Astrocyte of the hippocampus (primary cell): ENCODE data around the gene C11orf65.
"Not testable (repeated sequence)": the region's sequence is repeated elsewhere in the genome, so short reads cannot be mapped to it uniquely, and the experiment has no call there.

ENCODE experiments used
- DNase-seq: peaks from one replicate; pipeline ENCODE4 v3.0.0; 2011; ENCODE audit warnings: low read depth, low spot score

C11orf65 gene

DNA sequence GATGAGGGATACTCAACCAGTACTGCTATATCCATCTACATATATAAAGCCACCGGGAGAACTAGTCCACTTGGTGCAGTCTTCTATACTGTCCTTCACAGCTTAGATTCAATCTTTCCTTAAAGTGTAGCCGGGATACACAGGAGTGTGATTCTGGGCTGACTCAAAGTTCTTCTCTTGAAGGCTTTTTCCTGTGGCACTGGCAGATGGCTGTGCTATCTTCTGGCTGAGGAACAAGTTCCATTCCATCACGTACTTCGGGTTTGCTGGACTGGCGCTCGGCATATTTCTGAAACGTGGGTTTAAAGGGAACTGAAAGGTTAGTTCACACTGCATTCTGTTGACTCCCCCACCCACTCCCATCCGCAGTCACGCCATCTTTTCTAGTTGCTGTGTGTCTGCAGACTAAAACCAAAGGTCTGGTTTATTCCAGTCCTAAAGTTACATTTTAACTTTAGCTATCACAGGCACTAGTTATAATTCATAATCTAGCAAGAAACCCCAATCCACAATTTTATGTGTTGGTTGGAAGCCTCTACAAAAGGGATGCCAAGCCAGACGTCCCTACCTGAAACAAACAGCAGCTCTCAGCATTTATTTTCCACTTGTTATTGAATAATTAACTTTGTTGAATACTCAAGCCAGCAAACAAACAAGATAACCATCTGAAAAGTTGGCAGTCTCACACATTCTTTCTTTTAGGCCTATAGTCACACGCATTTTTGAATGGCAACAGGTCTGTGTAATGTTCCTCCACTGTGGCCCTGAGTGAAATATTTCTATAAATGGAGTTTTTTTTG, 7.5 kb upstream of the C11orf65 start:
- no peak for DNase-seq

DNA sequence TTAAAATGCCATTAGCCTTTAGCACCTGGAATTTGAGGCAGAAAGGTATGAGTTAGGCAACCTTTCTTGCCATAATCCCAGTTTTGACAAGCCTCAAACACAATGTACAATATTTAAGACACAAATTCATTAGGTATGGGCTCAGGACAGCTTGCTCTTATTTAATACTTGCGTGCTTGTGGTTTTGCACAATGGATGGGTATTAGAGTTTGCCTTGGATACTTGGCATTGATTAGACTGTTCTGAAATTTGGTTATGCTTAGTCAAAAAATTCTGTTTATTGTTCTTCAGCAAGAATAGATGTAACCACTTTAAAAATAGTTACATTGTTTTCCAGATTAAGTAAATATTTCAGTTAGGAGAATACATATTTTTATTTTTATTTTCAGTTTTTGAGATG, 5.4 kb upstream of the C11orf65 start:
- no peak for DNase-seq

DNA sequence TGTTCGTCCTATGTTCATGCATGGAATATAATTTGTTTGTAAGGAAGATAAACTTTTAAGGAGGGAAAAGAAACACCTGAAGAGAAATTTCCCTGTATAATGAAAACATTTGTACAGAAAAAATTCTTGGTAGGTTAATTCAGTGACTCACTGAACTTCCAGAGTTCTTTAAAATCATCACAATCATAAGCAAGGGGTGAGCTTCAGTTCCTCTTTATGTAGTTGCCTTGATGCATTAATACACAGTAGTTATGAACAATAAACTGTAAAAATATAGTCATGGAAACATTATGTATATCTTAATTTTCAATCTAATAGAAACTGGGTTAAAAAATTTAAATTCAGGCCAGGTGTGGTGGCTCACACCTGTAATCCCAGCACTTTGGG, 1.1 kb upstream of the C11orf65 start:
- DNase-seq: no peak

DNA sequence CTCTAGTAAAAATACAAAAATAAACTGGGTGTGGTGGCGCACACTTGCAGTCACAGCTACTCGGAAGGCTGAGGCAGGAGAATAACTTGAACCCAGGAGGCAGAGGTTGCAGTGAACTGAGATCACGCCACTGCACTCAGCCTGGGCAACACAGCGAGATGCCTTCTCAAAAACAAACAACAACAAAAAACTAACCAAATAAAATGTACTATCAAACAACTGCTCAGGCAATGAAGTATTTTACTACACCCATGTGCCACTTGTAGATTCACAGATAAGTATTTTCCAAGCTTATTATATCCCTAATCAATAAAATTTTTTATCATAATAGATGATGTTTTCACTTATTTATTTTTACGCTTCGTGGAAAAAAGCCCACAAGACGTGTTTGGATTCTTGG, 924 bp downstream of the C11orf65 start:
- DNase-seq: no peak

DNA sequence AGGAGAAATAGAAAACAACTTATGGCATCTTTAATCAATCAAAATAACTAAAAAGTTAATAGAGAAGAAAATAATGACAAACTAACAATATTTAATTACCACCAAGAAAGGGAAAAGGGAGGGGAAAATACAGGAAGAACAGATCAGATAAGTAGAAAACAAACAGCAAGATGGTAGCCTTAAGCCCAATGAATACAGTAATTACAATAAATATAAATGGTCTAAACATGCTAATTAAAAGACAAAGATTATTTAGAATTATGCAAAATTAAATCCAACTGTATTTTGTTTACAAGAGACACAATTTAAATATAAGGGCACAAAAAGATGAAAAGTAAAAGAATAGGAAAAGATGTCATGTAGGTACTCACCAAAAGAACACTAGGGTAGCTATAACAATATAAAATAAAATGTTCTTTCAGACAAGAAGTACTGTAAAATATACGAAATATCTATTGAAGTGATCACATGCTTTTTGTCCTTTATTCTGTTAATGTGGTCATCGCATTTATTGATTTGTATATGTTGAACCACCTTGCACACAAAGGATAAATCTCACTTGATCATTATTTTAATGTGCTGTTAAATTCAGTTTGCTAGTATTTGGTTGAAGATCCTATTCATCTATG, 14.0 kb downstream of the C11orf65 start:
- no peak for DNase-seq

DNA sequence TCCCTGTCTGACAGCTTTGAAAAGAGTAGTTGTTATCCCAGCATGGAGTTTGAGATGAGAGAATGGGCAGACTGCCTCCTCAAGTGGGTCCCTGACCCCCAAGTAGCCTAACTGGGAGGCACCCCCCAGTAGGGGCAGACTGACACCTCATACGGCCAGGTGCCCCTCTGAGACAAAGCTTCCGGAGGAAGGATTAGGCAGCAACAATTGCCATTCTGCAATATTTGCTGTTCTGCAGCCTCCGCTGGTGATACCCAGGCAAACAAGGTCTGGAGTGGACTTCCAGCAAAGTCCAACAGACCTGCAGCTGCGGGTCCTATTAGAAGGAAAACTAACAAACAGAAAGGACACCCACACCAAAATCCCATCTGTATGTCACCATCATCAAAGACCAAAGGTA, 25.9 kb downstream of the C11orf65 start:
- not testable (repeated sequence) for DNase-seq

DNA sequence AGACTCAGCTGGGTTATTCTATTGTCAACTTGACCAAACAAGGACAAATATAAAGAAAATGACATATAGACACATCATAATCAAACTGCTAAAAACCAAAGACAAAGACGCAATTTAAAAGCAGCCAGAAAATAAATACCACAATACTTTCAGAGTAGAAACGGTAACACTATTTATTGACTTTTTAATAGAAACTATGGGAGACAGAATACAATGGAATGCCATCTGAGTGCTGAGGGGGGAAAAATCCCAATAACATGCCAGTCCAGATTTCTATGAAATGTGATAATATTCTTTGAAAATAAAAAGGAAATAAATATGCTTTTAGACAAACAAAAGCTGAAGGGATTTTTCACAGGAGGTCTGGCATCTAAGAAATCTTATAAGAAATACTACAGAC, 30.7 kb downstream of the C11orf65 start:
- no peak for DNase-seq

DNA sequence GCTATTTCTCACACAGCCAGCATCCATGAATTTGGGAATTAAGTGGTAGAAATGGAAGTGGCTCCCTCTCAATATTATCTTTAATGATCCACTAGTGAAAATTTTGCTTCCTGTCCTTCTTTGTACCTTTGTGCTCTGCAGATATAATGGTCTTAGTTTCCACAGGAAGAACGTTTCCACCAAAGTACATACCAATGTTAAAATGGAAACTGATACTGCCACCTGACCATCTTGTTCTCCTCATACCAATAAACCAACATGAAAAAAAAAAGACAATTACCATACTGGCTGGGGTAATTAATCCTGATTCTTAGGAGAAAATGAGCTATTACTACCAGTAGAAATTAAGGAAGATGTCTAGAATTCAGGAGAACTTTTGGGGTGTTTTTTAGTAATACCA, 32.3 kb downstream of the C11orf65 start:
- no peak for DNase-seq

DNA sequence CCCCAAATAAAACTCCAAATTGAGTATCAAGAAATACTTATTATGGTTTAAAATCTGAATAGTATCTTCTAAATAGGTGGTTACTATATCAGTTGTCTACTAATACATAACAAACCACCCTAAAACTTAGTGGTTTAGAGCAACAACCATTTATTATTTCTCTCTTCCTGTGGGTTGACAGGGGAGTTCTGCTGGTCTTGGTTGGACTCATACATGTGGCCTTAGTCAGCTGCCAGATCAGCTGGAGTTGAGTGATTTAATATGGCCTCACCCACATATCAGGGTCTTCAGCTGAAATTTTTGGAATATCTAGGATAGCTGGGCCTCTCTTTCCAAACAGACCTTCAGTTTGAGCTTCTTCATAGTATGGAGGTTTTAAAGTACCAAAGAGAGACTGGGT, 34.5 kb downstream of the C11orf65 start:
- peak; percentile 58 for DNase-seq

DNA sequence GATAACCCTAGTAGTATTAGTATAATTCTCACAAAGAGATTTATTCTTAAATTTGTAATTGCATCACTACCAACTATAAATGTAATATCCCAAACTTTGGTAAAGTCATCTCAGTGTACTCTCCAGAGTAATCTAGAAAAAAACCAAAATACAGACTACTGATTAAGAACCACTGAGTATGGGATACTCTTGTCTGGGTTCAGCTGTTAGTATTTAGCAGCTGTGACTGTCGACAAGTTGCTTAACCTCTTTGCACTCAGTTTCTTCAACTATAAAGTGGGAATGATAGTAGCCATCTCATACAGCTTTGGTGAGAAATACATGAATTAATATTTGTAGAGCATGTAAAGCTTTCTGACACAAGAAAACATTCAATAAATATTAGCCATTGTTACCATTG, 35.3 kb downstream of the C11orf65 start:
- DNase-seq: no peak

DNA sequence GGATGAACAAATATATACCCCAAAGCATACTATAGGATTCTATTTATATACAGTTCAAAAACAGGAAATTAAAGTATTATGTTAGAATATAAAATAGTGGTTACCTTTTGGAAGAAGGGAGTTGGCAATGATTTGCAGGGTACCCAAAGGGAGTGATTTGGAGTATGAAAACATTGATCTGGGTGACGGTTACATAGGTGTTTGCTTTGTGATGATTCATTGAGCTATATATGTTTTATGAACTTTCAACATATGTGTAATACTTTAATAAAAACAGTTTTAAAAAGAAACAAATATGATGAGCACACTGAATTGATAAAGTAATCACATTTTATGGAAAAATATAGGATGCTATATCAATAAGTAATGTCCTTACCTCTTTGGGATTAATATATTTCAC, 36.0 kb downstream of the C11orf65 start:
- DNase-seq: no peak

DNA sequence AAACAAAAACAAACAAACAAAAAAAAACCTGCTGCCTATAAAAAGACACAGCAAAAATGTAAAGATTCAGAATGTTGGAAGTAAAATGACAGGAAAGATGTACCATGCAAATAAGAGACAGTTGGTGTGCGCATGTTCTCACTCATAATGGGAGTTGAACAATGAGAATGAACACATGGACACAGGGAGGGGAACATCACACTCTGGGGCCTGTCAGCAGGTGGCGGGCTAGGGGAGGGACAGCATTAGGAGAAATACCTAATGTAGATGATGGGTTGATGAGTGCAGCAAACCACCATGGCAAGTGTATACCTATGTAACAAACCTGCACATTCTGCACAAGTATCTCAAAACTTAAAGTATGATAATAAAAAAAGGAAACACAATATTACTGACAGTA, 49.8 kb downstream of the C11orf65 start:
- DNase-seq: not testable (repeated sequence)

DNA sequence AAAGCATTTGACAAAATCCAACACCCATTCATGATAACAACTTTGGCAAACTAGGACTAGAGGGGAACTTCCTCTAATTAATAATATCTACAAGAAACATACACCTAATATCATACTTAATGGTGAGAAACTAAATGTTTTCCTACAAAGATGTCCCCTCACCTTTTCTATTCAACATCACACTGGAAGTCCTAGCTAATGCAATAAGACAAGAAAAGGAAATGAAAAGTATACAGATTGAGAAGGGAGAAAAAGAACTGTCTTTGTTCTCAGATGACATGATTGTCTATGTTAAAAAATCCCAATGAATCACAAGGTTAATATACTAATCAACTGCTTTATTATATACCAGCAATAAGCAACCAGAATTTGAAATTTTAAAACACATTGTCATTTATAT, 52.4 kb downstream of the C11orf65 start:
- DNase-seq: no peak

DNA sequence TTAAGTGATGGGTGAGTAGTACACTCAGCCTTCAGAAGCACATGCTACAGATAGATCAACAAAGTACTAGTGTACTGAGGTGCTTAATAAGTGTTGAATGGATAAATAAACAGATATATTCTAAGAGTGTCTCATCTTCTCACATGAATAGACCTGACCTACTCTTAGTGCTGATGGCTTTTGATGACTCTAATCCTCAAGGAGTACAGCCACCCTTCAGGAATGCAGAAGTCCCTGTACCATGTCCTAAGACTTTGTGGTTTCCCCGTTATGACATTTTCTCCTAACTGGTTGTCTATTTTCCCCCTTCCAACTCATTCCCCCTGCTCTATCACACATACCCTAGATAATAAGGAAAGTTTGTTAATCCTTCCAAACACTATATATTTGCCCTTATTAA, 61.6 kb downstream of the C11orf65 start:
- peak; percentile 4 for DNase-seq

DNA sequence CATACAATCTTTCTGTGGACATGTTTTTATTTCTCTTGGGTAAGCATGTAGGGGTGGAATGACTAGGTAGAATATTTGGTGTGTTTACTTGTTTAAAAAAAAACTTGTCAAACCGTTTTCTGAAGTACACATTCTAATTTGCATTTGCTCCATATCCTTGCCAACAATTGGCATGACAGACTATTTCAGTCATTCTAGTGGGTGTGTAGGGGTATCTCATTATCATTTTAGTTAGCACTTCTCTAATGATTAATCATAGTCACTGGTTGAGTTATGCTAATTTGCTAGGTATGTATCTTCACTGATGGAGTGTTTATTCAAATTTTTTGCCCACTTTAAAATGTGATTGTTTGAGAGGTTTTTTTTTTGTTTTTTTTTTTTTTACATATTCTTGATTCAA, 64.3 kb downstream of the C11orf65 start:
- DNase-seq: no peak

DNA sequence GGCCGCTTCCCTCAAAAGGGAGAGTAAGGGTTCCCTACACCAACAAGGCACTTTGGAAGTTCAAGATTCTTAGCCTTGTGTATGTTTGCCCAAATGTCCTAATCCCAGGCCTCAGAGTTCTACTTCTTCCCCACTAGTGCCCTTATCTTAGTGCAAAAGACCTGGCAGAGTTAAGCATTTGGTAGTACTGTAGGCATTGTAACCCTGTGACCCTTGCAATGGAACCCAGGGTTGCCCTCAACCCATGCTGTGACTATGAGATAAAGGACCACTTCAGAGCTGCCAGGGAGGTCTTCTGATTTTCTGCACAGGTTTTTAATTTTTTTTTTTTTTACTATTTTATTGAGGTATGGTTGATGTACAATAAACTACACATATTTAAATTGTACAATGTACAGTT, 65.1 kb downstream of the C11orf65 start:
- DNase-seq: no peak

DNA sequence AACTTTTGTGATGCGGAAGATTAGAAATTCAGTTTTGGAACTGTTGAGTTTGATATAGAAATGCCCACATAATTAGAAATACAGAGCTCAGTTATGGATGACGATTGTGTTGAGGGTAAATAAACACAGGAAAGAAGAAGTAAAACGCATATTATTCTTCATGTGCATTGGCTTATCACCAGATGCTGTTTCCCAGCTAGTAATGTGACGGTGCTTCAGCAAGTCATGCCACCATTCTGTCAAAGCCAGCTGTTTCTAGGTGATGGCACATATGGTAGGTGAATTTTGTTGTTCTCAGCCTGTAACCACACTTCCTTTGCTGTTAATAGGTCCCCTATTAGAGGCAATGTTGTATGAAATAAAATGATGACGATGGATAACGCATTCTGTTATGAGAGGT, 68.9 kb downstream of the C11orf65 start:
- no peak for DNase-seq

DNA sequence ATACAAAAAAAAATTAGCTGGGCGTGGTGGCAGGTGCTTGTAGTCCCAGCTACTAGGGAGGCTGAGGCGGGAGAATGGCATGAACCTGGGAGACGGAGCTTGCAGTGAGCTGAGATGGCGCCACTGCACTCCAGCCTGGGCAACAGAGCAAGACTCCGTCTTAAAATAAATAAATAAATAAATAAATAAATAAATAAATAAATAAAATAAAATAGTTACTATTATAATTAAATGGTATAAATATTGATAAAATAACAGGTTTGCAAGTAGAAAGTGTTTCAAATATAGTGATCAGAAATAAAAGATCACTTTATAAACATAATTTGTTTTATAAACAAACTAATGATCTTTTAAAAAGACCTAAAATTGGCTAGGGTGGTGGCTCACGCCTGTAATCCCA, 70.7 kb downstream of the C11orf65 start:
- DNase-seq: not testable (repeated sequence)

DNA sequence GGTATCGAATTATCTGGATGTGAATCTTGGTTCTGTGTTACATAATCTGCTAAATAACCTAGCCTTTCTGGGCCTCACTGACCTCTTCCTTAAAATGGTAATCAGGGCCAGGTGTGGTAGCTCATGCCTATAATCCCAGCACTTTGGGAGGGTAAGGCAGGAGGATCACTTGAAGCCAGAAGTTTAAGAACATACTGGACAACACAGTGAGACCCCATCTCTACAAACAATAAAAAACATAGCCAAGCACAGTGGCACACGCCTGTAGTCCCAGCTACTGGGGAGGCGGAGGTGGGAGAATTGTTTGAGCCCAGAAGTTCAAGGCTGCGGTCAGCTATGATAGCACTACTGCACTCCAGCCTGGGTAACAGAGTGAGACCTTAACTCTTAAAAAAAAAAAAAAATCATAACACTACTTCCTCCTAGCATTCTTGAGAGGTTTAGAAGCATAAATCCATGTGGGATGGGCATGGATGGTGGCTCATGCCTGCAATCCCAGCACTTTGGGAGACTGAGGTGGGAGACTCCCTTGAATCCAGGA, 72.5 kb downstream of the C11orf65 start:
- no peak for DNase-seq

DNA sequence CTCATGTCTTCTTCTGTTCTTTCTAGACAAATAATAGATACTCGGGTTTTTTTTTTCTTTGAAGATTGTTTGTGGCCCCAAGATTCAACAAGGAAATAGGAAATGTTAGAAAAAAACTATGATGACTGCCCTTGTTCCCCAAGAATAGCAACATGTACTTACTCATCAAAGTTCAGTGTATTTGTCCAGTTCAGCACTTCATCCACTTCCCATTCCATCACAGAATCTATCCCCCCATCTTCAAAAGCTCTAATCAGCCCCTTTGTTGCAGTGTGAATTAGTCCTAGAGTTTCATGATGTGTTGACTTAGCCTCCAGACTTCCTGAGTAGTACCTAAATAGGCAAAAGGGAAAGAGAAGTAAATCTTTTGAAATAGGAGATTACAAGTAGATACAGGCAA, 74.3 kb downstream of the C11orf65 start:
- DNase-seq: no peak

DNA sequence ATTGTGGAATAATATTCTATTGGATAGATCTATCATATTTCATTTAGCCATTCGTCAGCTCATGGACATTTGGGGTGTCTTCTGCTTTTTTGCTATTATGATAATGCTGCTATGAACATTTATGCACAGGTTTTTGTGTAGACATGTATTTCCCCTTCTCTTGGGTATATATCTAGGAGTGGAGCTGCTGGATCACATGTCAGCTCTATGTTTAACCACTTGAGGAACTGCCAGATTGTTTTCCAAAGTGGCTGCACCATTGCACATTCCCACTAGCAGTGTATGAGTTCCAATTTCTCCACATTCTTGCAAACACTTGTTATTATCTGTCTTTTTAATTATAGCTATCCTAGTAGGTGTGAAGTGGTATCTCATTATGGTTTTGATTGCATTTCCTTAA, 75.0 kb downstream of the C11orf65 start:
- DNase-seq: no peak

DNA sequence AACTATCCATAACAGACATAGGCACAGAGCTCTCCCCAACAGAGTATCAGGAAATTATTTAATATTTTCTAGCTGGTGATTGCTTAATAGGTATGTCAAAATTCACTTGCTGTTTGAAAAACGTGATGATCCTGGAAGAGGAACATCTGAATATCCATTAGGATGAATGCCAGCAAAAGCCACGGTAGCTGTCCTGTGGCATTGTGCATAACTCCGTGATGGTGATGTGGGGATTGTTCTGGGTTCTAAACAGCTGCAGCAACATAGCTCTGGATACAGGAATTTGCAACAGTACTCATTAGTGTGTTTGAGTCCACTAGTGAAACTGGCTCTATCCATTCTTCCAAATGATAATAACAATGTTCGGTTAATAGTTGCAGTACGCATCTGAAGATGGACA, 78.8 kb downstream of the C11orf65 start:
- DNase-seq: no peak

DNA sequence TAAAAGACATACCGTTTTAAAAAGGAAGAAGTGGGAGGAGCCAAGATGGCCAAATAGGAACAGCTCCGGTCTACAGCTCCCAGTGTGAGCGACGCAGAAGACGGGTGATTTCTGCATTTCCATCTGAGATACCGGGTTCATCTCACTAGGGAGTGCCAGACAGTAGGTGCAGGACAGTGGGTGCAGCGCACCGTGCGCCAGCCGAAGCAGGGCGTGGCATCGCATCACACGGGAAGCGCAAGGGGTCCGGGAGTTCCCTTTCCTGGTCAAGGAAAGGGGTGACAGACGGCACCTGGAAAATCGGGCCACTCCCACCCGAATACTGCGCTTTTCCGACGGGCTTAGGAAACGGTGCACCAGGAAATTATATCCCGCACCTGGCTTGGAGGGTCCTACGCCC, 93.8 kb downstream of the C11orf65 start:
- DNase-seq: not testable (repeated sequence)
